ENCODE data around the gene CNDP1. TPM values are rescaled to one million over a fixed set of nuclear protein-coding genes. Genes with fewer than 3 reads are reported as not detected.

The CNDP1 gene
- total RNA-seq, 1 donor from 2014 or later = not detected

- Mint-ChIP-seq H3K27me3 (ENCODE audit: unreplicated experiment) (peaks cover 1% of the 10 kb centered on the region), H3K4me3 (ENCODE audit: unreplicated experiment) (no peak overlapping the region), H3K4me1 (ENCODE audit: unreplicated experiment) (no peaks in the 10 kb centered on the region), H3K9me3 (ENCODE audit: unreplicated experiment) (peaks cover 15% of the 10 kb centered on the region), H3K27ac (ENCODE audit: unreplicated experiment) (no peak overlapping the region), H3K36me3 (ENCODE audit: low read depth, unreplicated experiment) (peaks cover 13% of the 10 kb centered on the region)
- no peak for TF ChIP-seq CTCF (IDR thresholded peaks at IDR 0.05; ENCODE audit: unreplicated experiment)
- no peak for DNase-seq (ENCODE audit: low spot score)
Observed at GRCh38 chr18:74569401-74569800, 35.1 kb downstream of the CNDP1 start.

GRCh38 chr18:74570266-74570665 is 36.0 kb downstream of the CNDP1 start:
- H3K9me3 Mint-ChIP-seq (ENCODE audit: unreplicated experiment) = peaks cover 15% of the 10 kb centered on the region
- TF ChIP-seq CTCF (IDR thresholded peaks at IDR 0.05; ENCODE audit: unreplicated experiment) = no peak
- peaks cover 5% of the 10 kb centered on the region for H3K27me3 Mint-ChIP-seq (ENCODE audit: unreplicated experiment)
- H3K27ac Mint-ChIP-seq (ENCODE audit: unreplicated experiment) = no peak overlapping the region
- no peak for DNase-seq (ENCODE audit: low spot score)
- H3K36me3 Mint-ChIP-seq (ENCODE audit: low read depth, unreplicated experiment) = peaks cover 9% of the 10 kb centered on the region
- H3K4me1 Mint-ChIP-seq (ENCODE audit: unreplicated experiment) = no peaks in the 10 kb centered on the region
- no peak overlapping the region for H3K4me3 Mint-ChIP-seq (ENCODE audit: unreplicated experiment)

GRCh38 chr18:74571895-74572680 is 37.8 kb downstream of the CNDP1 start:
- DNase-seq (ENCODE audit: low spot score) = no peak
- peaks cover 5% of the 10 kb centered on the region for H3K27me3 Mint-ChIP-seq (ENCODE audit: unreplicated experiment)
- no peak for TF ChIP-seq CTCF (IDR thresholded peaks at IDR 0.05; ENCODE audit: unreplicated experiment)
- H3K9me3 Mint-ChIP-seq (ENCODE audit: unreplicated experiment) = peaks cover 6% of the 10 kb centered on the region
- no peak overlapping the region for H3K4me3 Mint-ChIP-seq (ENCODE audit: unreplicated experiment)
- H3K4me1 Mint-ChIP-seq (ENCODE audit: unreplicated experiment) = peaks cover 4% of the 10 kb centered on the region
- H3K27ac Mint-ChIP-seq (ENCODE audit: unreplicated experiment) = no peak overlapping the region
- H3K36me3 Mint-ChIP-seq (ENCODE audit: low read depth, unreplicated experiment) = peaks cover 4% of the 10 kb centered on the region

- peaks cover 5% of the 10 kb centered on the region for H3K27me3 Mint-ChIP-seq (ENCODE audit: unreplicated experiment)
- no peak for TF ChIP-seq CTCF (IDR thresholded peaks at IDR 0.05; ENCODE audit: unreplicated experiment)
- peaks cover 4% of the 10 kb centered on the region for H3K36me3 Mint-ChIP-seq (ENCODE audit: low read depth, unreplicated experiment)
Observed at GRCh38 chr18:74573053-74573452, 38.8 kb downstream of the CNDP1 start.

GRCh38 chr18:74574916-74575315 is 40.6 kb downstream of the CNDP1 start:
- TF ChIP-seq CTCF (IDR thresholded peaks at IDR 0.05; ENCODE audit: unreplicated experiment) = no peak
- peaks cover 4% of the 10 kb centered on the region for H3K36me3 Mint-ChIP-seq (ENCODE audit: low read depth, unreplicated experiment)
- H3K4me1 Mint-ChIP-seq (ENCODE audit: unreplicated experiment) = peaks cover 12% of the 10 kb centered on the region
- H3K9me3 Mint-ChIP-seq (ENCODE audit: unreplicated experiment) = no peaks in the 10 kb centered on the region
- no peak for DNase-seq (ENCODE audit: low spot score)
- peaks cover 8% of the 10 kb centered on the region for H3K27me3 Mint-ChIP-seq (ENCODE audit: unreplicated experiment)
- H3K4me3 Mint-ChIP-seq (ENCODE audit: unreplicated experiment) = no peak overlapping the region
- no peak overlapping the region for H3K27ac Mint-ChIP-seq (ENCODE audit: unreplicated experiment)

More at GRCh38 chr18:74573053-74573452, 38.8 kb downstream of the CNDP1 start:
- no peak overlapping the region for H3K4me3 Mint-ChIP-seq (ENCODE audit: unreplicated experiment)
- no peak overlapping the region for H3K27ac Mint-ChIP-seq (ENCODE audit: unreplicated experiment)
- H3K4me1 Mint-ChIP-seq (ENCODE audit: unreplicated experiment) = peaks cover 12% of the 10 kb centered on the region
- DNase-seq (ENCODE audit: low spot score) = no peak
- no peaks in the 10 kb centered on the region for H3K9me3 Mint-ChIP-seq (ENCODE audit: unreplicated experiment)

All from endothelial cell (in vitro differentiated cells).